GM18861 (cell line): ENCODE data around the gene CNTNAP5.

ENCODE experiments used
- ATAC-seq: cut with Tn5 transposase; IDR thresholded peaks from one replicate; pipeline ENCODE4 v1.9.1; 2021; ENCODE audit not compliant: unreplicated experiment

The CNTNAP5 gene

GRCh38 chr2:124877141-124877577, 852.1 kb downstream of the CNTNAP5 start:
- ATAC-seq = no peak

GRCh38 chr2:124879640-124880039, 854.6 kb downstream of the CNTNAP5 start:
- ATAC-seq = no peak

- no peak for ATAC-seq
Observed at GRCh38 chr2:124880995-124881394, 855.9 kb downstream of the CNTNAP5 start.

- no peak for ATAC-seq
Observed at GRCh38 chr2:124882423-124882822, 857.3 kb downstream of the CNTNAP5 start.

- no peak for ATAC-seq
Observed at GRCh38 chr2:124883595-124883994, 858.5 kb downstream of the CNTNAP5 start.

- no peak for ATAC-seq
Observed at GRCh38 chr2:124884315-124884714, 859.2 kb downstream of the CNTNAP5 start.

- ATAC-seq = no peak
Observed at GRCh38 chr2:124886216-124886615, 861.1 kb downstream of the CNTNAP5 start.

- ATAC-seq = no peak
Observed at GRCh38 chr2:124887466-124887865, 862.4 kb downstream of the CNTNAP5 start.

GRCh38 chr2:124888431-124888830, 863.3 kb downstream of the CNTNAP5 start:
- no peak for ATAC-seq

GRCh38 chr2:124894199-124894598, 869.1 kb downstream of the CNTNAP5 start:
- no peak for ATAC-seq

- ATAC-seq = no peak
Observed at GRCh38 chr2:124898827-124899226, 873.7 kb downstream of the CNTNAP5 start.

GRCh38 chr2:124908411-124908810, 883.3 kb downstream of the CNTNAP5 start:
- ATAC-seq = no peak

GRCh38 chr2:124911560-124911959, 886.5 kb downstream of the CNTNAP5 start:
- ATAC-seq = no peak

- no peak for ATAC-seq
Observed at GRCh38 chr2:124913868-124914267, 888.8 kb downstream of the CNTNAP5 start.

GRCh38 chr2:124915567-124915966, 890.5 kb downstream of the CNTNAP5 start:
- no peak for ATAC-seq

GRCh38 chr2:124919296-124919695, 894.2 kb downstream of the CNTNAP5 start:
- no peak for ATAC-seq

- ATAC-seq = no peak
Observed at GRCh38 chr2:124920448-124920847, 895.4 kb downstream of the CNTNAP5 start.

GRCh38 chr2:124921191-124921590, 896.1 kb downstream of the CNTNAP5 start:
- no peak for ATAC-seq

- no peak for ATAC-seq
Observed at GRCh38 chr2:124923097-124923496, 898.0 kb downstream of the CNTNAP5 start.

GRCh38 chr2:124933883-124934282, 908.8 kb downstream of the CNTNAP5 start:
- ATAC-seq = no peak

GRCh38 chr2:124953921-124954320, 928.8 kb downstream of the CNTNAP5 start:
- ATAC-seq = no peak

- ATAC-seq = no peak
Observed at GRCh38 chr2:124959581-124959980, 934.5 kb downstream of the CNTNAP5 start.

- no peak for ATAC-seq
Observed at GRCh38 chr2:124961132-124961531, 936.0 kb downstream of the CNTNAP5 start.
